ELF-1 (cell line): ENCODE measurements around the gene RAB40B.

Experiments used
- DNase-seq: peaks from one replicate; pipeline ENCODE4 v3.0.0-alpha.2; 2016; ENCODE audit warnings: low read depth, low spot score

Gene RAB40B

GRCh38 chr17:82615084-82616020 lies 83.1 kb downstream of the RAB40B start:
- DNase-seq, result peak; percentile 59

- DNase-seq, result peak; percentile 43
Observed at GRCh38 chr17:82614095-82614631, 84.3 kb downstream of the RAB40B start.

GRCh38 chr17:82613283-82614094 lies 85.0 kb downstream of the RAB40B start:
- peak; percentile 86 for DNase-seq

GRCh38 chr17:82611140-82612058 lies 87.1 kb downstream of the RAB40B start:
- DNase-seq, result no peak

GRCh38 chr17:82609655-82610054 lies 88.8 kb downstream of the RAB40B start:
- no peak for DNase-seq

GRCh38 chr17:82608816-82609215 lies 89.7 kb downstream of the RAB40B start:
- DNase-seq, result no peak

- no peak for DNase-seq
Observed at GRCh38 chr17:82605939-82606600, 92.4 kb downstream of the RAB40B start.
